MCF 10A (cell line): Measurements from ENCODE around the gene ZNF81. TPM values are rescaled to one million over a fixed set of nuclear protein-coding genes. Genes with fewer than 3 reads are reported as not detected.

Source experiments
- BruUV-seq: library from RNA; stranded (reverse); fragments of 400-500 nt; replicated peaks from 2 replicates; lab custom pipeline; 2021; lab: Mats Ljungman, UMichigan
- CTCF ChIA-PET: fragments of 300-600 bp; sonication (Branson Sonifier 250); formaldehyde crosslinking; extraction: SDS; loops from one replicate; lab custom pipeline; 2021; ENCODE audit warnings: antibody characterized with exemption, inconsistent platforms; lab: Yijun Ruan, JAX
- POLR2A ChIA-PET: fragments of 300-600, 350-650 bp; sonication (Branson Sonifier 250); formaldehyde crosslinking; extraction: SDS; loops from one replicate; lab custom pipeline; 2020; ENCODE audit warnings: antibody characterized with exemption, inconsistent platforms; lab: Yijun Ruan, JAX
- DNase-seq: peaks from one replicate; pipeline ENCODE4 v3.0.0-alpha.2; 2018; ENCODE audit not compliant: unreplicated experiment
- H3K27ac Mint-ChIP-seq: one replicate; pipeline ENCODE4 v1.8.0; 2022; ENCODE audit warnings: mild to moderate bottlenecking, low read depth, mixed read lengths; ENCODE audit not compliant: unreplicated experiment
- H3K27me3 Mint-ChIP-seq: one replicate; pipeline ENCODE4 v1.8.0; 2022; ENCODE audit warnings: mixed read lengths; ENCODE audit not compliant: insufficient read depth, unreplicated experiment
- H3K36me3 Mint-ChIP-seq: one replicate; pipeline ENCODE4 v1.8.0; 2022; ENCODE audit warnings: mild to moderate bottlenecking, moderate library complexity, mixed read lengths; ENCODE audit not compliant: insufficient read depth, unreplicated experiment
- H3K4me1 Mint-ChIP-seq: one replicate; pipeline ENCODE4 v1.8.0; 2022; ENCODE audit warnings: mixed read lengths; ENCODE audit not compliant: insufficient read depth, unreplicated experiment
- H3K4me3 Mint-ChIP-seq: one replicate; pipeline ENCODE4 v1.8.0; 2022; ENCODE audit warnings: mild to moderate bottlenecking, moderate library complexity, mixed read lengths; ENCODE audit not compliant: unreplicated experiment
- H3K9me3 Mint-ChIP-seq: one replicate; pipeline ENCODE4 v1.8.0; 2022; ENCODE audit warnings: mixed read lengths; ENCODE audit not compliant: unreplicated experiment
- CTCF ChIP-seq: fragments of 200-600 bp; IDR thresholded peaks from one replicate; pipeline ENCODE4 v1.8.0; 2022; ENCODE audit warnings: antibody characterized with exemption, mild to moderate bottlenecking; ENCODE audit not compliant: unreplicated experiment
- intact Hi-C: fragments of 100-400 bp; cut with micrococcal nuclease; formaldehyde crosslinking; loops from 2 replicates; pipeline ENCODE4 v1.14.1; 2022
- total RNA-seq: library from RNA; stranded (reverse); gene quantifications from 2 replicates; pipeline ENCODE4 v1.2.3, GENCODE V29; 2022

Gene ZNF81
- total RNA-seq, 1 experiment from 2014 or later: 7.5 TPM

GRCh38 chrX:47877327-47877726 is 40.6 kb downstream of the ZNF81 start:
- POLR2A ChIA-PET: no interaction called here
- Mint-ChIP-seq H3K4me3 (no peak overlapping the region), H3K27me3 (no peaks in the 10 kb centered on the region), H3K27ac (no peak overlapping the region), H3K36me3 (peaks cover 6% of the 10 kb centered on the region), H3K9me3 (peaks cover 8% of the 10 kb centered on the region), H3K4me1 (no peaks in the 10 kb centered on the region)
- no peak for DNase-seq
- no peak for TF ChIP-seq CTCF
- intact Hi-C loops: no loop called here
- CTCF ChIA-PET: interaction anchor here (0.5 kb wide), 1 partner anchor 210 kb away, joined by 6 read pairs; no protein-coding TSS in a partner anchor
- no TSS peak for BruUV-seq

GRCh38 chrX:47878198-47878597 is 41.5 kb downstream of the ZNF81 start:
- H3K4me1 Mint-ChIP-seq: no peaks in the 10 kb centered on the region
- POLR2A ChIA-PET: no interaction called here
- H3K27ac Mint-ChIP-seq: no peak overlapping the region
- H3K36me3 Mint-ChIP-seq: peaks cover 5% of the 10 kb centered on the region
- no peak overlapping the region for H3K4me3 Mint-ChIP-seq
- intact Hi-C loops: no loop called here
- peaks cover 8% of the 10 kb centered on the region for H3K9me3 Mint-ChIP-seq
- no peak for TF ChIP-seq CTCF
- no peak for DNase-seq
- CTCF ChIA-PET: no interaction called here
- no peaks in the 10 kb centered on the region for H3K27me3 Mint-ChIP-seq
- BruUV-seq: no TSS peak

- Mint-ChIP-seq H3K4me1 (no peaks in the 10 kb centered on the region), H3K9me3 (no peaks in the 10 kb centered on the region), H3K27ac (no peak overlapping the region), H3K27me3 (no peaks in the 10 kb centered on the region), H3K36me3 (no peaks in the 10 kb centered on the region), H3K4me3 (no peak overlapping the region)
- ChIA-PET POLR2A (no interaction called here), CTCF (no interaction called here)
- BruUV-seq: no TSS peak
- no peak for TF ChIP-seq CTCF
- no peak for DNase-seq
- intact Hi-C loops: no loop called here
These were observed 42.8 kb downstream of the ZNF81 start for GRCh38 chrX:47879463-47879862.

- H3K27ac Mint-ChIP-seq: no peak overlapping the region
- H3K27me3 Mint-ChIP-seq: no peaks in the 10 kb centered on the region
- CTCF ChIA-PET: no interaction called here
- no peaks in the 10 kb centered on the region for H3K9me3 Mint-ChIP-seq
- no peaks in the 10 kb centered on the region for H3K36me3 Mint-ChIP-seq
- POLR2A ChIA-PET: no interaction called here
- H3K4me3 Mint-ChIP-seq: no peak overlapping the region
- DNase-seq: no peak
- BruUV-seq: no TSS peak
- intact Hi-C loops: no loop called here
- no peaks in the 10 kb centered on the region for H3K4me1 Mint-ChIP-seq
- TF ChIP-seq CTCF: no peak
These were observed 44.2 kb downstream of the ZNF81 start for GRCh38 chrX:47880927-47881326.
